ENCODE data around the gene MLLT10. TPM values are rescaled to one million over a fixed set of nuclear protein-coding genes. Genes with fewer than 3 reads are reported as not detected.

Gene MLLT10
- total RNA-seq, 6 experiments from 2014 or later: 15.8 to 49.4 (median 20.1) TPM

DNA sequence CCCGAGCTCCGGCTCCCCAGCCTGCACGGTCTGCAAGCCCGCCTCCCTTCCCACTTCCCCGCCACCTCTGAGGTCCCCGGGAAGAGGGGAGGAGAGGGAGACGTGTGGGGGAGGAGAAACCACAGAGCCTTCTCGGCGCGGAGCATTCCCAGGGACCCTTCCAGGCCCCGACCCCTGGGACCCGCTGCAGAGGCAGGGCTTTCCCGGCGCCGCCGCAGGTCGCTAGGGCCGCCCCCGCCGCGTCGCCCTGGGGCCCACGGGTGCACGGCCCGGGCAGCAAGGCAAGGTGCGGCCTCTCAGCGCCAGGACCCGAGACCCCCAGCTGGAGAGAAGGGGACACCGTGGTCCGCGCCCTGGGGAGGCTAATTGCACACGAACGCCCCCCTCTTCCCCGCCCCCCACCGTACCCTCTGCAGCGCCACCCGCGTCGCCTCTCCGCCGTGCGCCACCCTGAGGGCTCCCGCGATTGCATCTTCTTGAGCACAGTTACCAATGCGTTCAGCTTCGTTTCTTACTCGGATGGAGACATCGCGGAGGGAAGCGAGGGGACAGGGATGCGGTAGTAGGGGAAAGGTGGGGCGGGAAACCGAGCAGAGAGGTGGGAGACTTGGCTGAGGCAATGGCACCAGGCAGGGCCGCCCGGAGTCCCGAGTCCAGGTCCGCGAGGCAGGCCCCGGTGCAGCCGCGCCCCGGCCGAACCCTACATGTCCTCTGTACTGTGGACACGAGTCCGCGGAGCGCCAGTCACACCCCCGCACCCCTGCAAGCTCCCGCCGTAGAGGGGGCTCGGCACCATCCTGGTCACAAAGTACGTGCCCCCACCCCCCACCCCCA, 37.5 kb upstream of the MLLT10 start:
- intact Hi-C loops (cut with DNase I): loop anchor here in 1 of 2 donors (10.0 kb wide), 1 partner anchor 458 kb away; no protein-coding TSS in a partner anchor
- WGBS (ENCODE audit: insufficient coverage, low coverage, low lambda C conversion rate, missing lambda C conversion rate): 1% methylated on average over 18 of the region's 72 CpGs
- peak overlapping the region; percentile 80 to 88 (median 85) for H3K4me3 ChIP-seq
- TF ChIP-seq POLR2A (IDR thresholded peaks at IDR 0.05): no peak
- TF ChIP-seq, protein P1, sequence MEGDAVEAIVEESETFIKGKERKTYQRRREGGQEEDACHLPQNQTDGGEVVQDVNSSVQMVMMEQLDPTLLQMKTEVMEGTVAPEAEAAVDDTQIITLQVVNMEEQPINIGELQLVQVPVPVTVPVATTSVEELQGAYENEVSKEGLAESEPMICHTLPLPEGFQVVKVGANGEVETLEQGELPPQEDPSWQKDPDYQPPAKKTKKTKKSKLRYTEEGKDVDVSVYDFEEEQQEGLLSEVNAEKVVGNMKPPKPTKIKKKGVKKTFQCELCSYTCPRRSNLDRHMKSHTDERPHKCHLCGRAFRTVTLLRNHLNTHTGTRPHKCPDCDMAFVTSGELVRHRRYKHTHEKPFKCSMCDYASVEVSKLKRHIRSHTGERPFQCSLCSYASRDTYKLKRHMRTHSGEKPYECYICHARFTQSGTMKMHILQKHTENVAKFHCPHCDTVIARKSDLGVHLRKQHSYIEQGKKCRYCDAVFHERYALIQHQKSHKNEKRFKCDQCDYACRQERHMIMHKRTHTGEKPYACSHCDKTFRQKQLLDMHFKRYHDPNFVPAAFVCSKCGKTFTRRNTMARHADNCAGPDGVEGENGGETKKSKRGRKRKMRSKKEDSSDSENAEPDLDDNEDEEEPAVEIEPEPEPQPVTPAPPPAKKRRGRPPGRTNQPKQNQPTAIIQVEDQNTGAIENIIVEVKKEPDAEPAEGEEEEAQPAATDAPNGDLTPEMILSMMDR (IDR thresholded peaks at IDR 0.05): peak in 3 of 4 donors; percentile 20 to 28 (median 26)
- no peaks in the 10 kb centered on the region for H3K27me3 ChIP-seq
- H3K36me3 ChIP-seq: no peaks in the 10 kb centered on the region
- peak; percentile 37 to 61 (median 49) for ATAC-seq
- H3K4me1 ChIP-seq: peaks cover 0 to 33% (median 3%) of the 10 kb centered on the region in 4 donors
- no peaks in the 10 kb centered on the region for H3K9me3 ChIP-seq
- H3K27ac ChIP-seq: peak overlapping the region; percentile 64 to 73 (median 66)
- DNase-seq: peak; percentile 74 to 88 (median 82)

DNA sequence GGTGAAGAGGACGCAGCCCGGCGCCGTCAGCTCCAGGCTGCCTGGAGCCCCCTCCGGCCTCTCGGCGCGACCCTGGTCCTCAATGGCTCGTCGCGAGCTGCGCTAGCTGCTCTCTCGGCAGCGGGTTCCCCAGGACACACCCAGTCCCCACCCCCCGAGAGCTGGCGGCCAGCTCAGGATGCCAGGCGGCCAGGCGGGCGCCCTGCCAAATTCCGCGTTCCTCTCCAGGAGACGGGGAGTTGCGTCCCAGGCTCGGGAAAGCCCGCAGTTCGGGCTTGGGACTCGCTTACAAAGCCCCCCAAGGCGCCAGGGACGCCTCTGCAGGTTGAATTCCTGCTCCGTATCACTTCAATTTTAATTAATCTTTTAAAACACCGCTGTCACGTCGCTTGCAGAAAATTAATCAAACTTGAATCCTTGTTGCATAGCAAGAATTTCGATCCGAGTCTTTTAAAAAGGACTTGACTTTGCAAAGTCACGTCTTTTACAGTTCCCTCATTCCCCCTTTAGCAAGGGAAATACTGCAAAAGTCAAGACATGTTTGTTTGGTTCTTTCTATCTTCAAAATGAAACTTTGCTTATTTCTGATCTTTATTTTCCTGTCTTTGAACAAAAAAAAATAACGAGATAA, 36.7 kb upstream of the MLLT10 start:
- intact Hi-C loops (cut with DNase I): loop anchor here in 1 of 2 donors (10.0 kb wide), 1 partner anchor 458 kb away; no protein-coding TSS in a partner anchor
- peaks cover 0 to 38% (median 3%) of the 10 kb centered on the region in 4 donors for H3K4me1 ChIP-seq

DNA sequence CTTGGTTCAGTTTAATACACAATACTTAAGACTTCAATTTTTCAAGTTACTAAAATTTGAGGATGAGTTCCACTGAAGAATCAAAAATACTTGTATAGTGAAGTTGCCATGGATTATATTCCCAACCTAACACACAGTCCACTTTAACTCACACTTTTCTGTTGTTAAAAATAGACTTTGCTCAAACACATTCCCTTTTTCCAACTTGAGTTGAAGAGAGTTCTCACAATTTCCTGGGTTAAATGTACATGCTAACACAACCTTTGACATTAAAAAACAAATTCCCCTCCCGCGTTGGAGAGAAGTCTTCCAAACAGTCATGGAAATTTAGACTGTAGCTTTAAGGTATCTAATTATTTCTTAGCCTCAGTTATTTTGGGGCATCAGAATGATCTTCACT, 35.7 kb upstream of the MLLT10 start:
- WGBS (ENCODE audit: insufficient coverage, low coverage, low lambda C conversion rate, missing lambda C conversion rate): 37% methylated on average over 2 of the region's 2 CpGs

More for the DNA sequence above, 36.7 kb upstream of the MLLT10 start:
- H3K4me3 ChIP-seq: peak overlapping the region; percentile 80 to 88 (median 85)
- H3K9me3 ChIP-seq: no peaks in the 10 kb centered on the region
- no peaks in the 10 kb centered on the region for H3K36me3 ChIP-seq
- TF ChIP-seq POLR2A (IDR thresholded peaks at IDR 0.05): no peak
- TF ChIP-seq, protein P1 (IDR thresholded peaks at IDR 0.05): no peak
- peak overlapping the region in 2 of 3 donors; percentile 64 to 73 for H3K27ac ChIP-seq
- DNase-seq (peak; percentile 98 to 99 (median 98)), ATAC-seq (peak; percentile 54 to 71 (median 62))
- no peaks in the 10 kb centered on the region for H3K27me3 ChIP-seq
- WGBS (ENCODE audit: insufficient coverage, low coverage, low lambda C conversion rate, missing lambda C conversion rate): 2% methylated on average over 10 of the region's 37 CpGs

DNA sequence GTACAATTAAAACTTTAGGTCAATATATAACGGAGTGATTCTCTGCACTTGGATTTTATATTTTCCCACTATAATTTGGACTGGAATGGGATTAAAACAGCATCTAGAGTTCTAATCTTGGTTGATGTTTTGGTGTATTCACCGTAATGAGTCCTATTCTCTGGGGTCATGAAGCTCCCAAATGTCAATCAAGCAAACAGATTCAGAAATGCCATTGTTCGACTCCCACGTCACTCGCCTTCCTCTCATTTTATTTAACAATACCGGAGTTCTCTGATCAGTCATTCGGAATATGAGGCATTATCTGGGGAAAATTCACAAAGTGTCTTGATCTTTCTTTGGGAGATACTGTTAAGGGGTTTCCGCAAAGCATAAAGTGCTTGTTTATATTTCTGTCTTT, 35.0 kb upstream of the MLLT10 start:
- Histone ChIP-seq H3K9me3 (no peaks in the 10 kb centered on the region), H3K27me3 (no peaks in the 10 kb centered on the region), H3K36me3 (no peaks in the 10 kb centered on the region), H3K27ac (peak overlapping the region; percentile 48 to 86 (median 71)), H3K4me1 (peaks cover 0 to 55% (median 8%) of the 10 kb centered on the region in 4 donors), H3K4me3 (peak overlapping the region in 1 of 3 donors; percentile 52)
- TF ChIP-seq POLR2A (IDR thresholded peaks at IDR 0.05): no peak
- TF ChIP-seq, protein P1 (IDR thresholded peaks at IDR 0.05): no peak
- ATAC-seq (no peak), DNase-seq (no peak)
- WGBS (ENCODE audit: insufficient coverage, low coverage, low lambda C conversion rate, missing lambda C conversion rate): 89% methylated on average over 8 of the region's 8 CpGs
- intact Hi-C loops (cut with DNase I): loop anchor here in 1 of 2 donors (10.0 kb wide), 1 partner anchor 456 kb away; no protein-coding TSS in a partner anchor

More for the DNA sequence above, 35.7 kb upstream of the MLLT10 start:
- no peak overlapping the region for H3K4me3 ChIP-seq
- peak overlapping the region in 1 of 3 donors; percentile 86 for H3K27ac ChIP-seq
- H3K4me1 ChIP-seq: peaks cover 0 to 49% (median 8%) of the 10 kb centered on the region in 4 donors
- H3K27me3 ChIP-seq: no peaks in the 10 kb centered on the region
- DNase-seq: no peak
- no peaks in the 10 kb centered on the region for H3K36me3 ChIP-seq
- ATAC-seq: no peak
- intact Hi-C loops (cut with DNase I): loop anchor here in 1 of 2 donors (10.0 kb wide), 1 partner anchor 456 kb away; no protein-coding TSS in a partner anchor
- H3K9me3 ChIP-seq: no peaks in the 10 kb centered on the region
- no peak for TF ChIP-seq POLR2A (IDR thresholded peaks at IDR 0.05)
- TF ChIP-seq, protein P1 (IDR thresholded peaks at IDR 0.05): no peak

All from right lobe of liver (tissue), 6 donors.